CD4-positive, alpha-beta T cell treated with Interleukin-10 for 1 hour (primary cell): Measurements from ENCODE around the gene DEPP1.
A peak's percentile ranks its signal among the peaks of the same experiment; 100 is the strongest.

Source experiments
- DNase-seq: peaks from one replicate; pipeline ENCODE4 v3.0.0-alpha.2; 2020

The DEPP1 gene

DNA sequence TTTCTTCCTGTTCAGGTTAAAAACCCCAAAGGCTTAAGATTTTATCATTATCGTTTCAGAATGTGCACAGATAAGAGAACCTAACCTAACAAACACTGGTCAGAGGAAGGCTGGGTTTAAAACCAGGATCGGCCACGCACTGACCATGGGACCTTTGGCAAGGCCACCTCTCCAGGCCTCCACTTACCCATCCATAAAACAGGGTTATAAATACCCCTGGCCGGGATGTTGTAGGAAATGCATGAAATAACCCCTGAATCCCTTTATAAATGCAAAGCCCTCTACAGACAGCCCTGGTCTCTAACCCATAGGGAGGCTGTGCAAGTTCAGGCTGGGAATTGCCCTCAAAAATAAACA lies 418 bp downstream of the DEPP1 start:
- DNase-seq: no peak

DNA sequence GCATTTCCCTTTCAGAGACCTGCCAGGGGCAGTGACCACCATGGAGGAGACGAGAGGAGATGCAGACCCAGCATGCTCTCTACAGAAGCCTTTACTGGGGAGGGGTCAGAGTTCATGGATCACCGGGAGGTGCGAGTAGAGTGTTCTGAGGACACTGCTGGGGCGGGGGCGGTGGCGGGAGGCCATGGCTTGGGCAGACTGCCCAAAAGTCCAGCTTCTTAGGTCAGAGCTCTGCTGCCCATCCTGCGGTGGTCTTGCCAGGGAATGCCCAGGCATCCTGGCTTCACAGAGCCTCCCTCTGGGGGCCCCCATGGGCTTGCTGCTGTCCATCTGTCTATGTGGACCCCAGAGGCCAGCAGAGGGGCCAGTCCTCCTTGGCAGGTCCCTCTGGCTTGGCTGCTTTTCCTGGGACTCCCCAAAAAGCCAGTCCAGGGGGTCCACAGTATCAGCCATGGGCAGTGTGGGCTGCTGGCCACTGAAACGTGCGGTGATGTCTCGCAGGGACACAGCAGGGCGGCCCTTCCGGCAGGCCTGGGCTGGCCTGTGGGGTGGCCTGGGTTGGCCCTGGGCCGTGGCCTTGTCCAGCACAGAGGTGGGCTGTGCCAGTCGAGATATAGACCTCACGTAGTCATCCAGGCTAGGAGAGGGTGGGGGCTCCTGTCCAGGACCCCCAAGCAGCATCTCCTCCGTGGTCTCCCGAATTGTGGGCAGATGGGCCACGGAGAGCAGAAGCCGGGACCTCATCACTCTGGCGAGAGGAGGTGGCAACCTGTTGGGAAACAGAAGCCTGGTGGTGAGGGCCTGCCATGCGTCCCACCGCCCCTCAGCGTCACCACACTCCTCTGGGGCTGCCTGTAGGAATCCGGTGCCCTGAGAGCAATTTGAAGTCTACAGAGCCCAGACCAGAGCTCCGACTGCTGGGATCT lies 1.1 kb downstream of the DEPP1 start:
- no peak for DNase-seq

DNA sequence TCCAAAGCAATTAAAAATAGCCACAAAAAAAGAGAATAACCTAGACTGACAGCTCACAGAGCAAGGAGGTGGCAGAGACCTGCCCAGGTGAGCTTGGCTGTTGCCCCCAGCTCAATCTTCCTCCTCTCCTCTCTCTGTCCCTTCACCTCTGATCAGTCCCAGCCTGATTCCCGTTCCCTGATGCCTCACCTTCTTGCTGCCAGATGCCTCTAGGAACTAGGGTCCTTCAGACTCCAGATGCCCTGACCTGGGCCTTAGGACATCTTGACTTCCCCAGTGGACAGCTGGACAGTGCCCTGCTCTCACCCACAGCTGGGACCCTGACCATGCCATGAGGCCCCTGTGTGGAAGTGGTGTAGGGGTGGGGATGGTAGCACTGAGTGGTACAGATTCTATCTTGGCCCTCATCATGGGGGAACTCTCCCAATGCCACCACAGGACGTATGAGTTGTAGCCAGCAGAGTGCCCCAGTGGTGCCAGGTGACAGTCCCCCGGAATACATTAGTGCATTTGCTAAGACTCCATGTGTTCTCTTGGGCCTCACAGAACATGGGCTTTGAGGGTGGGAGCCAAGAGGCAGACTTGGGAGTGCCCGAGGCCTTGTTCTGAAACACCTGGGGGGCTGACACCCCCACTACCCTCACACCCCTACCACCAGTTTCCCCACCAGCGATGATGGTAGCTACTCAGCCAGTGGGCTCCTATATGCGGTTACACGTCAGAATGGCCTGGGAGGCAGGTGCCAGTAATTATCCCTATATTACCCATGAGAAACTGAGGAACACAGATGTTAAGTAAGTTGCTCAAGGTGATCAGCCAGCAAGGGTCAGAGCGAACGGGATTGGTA lies 2.0 kb downstream of the DEPP1 start:
- DNase-seq: no peak

DNA sequence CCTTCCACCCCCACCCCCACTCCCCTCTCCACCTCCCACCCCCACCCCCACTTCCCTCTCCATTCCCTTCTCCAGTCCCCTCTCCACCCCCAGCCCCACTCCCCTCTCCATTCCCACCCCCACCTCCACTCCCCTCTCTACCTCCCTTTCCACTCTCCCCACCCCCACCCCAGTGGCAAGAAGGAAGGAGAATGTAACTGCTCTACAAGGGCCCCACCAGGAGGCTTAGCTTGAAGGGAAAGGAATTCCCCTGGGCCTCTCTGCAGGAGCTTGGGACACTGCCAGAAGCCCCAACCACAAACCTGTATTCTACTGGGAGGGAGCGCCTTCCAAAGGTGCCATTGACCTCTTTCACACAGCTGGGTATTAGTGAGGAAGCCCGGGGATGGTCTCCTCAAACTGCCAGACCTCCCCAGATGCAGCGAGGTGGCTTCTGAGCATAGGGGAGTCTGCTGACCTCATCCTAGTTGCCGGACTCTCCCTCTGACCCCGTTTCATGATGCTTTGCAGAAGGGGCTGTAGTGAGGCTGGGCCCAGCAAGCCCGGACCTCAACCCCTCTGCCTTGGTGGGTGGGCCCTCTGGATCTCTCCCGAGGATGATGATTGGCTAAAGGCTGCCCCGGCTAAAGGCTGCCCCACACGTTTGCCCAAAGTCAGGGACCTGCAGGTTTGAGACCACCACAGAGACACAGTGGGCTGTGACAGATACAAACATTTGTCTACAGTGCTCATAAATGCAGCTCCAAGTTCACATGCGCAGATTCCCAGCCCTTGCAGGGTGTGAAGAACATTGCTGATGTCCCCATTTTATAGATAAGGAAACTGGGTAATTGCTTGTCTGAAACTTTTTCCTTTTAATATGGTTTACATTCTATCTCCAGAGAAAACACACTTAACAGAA lies 2.9 kb downstream of the DEPP1 start:
- DNase-seq: no peak

DNA sequence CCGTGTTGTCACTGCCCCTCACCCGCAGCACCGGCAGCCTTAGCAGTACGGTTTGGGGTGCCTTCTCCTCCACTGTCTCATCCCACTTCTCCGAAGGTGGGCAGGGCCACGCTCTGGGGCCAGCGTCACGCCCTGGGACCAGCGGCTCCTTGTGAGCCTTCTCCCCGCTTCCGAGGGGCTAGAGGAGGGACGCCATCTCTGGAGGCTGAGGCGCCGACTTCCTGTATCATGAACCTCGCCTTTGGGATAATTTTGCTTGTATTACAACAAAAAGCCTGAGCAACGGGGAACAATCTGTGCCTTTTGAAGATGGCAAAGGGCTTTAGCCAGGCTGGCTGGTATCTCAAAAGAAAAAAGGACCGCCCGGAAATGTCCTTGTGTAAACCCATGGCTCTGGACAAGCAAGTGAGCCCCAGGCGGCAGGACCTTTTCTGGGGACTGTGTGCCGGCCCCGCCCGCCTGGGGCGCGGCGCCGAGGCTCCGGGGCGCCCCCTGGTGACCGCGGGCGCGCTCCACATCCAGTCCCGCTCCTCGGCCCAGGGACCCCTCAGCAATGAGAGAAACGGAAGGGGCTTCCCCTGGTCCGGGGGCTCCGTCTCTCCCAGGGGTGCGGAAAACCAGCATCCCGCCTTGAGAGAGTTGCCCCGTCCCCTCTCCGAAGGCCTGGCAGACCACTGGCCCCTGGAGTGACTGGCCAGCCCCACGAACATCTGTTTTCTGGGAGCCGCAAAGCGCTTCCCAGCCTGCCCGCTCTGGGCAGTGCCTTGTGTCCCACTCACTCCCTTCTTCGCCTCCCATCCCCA lies 3.8 kb downstream of the DEPP1 start:
- DNase-seq: peak; percentile 71

DNA sequence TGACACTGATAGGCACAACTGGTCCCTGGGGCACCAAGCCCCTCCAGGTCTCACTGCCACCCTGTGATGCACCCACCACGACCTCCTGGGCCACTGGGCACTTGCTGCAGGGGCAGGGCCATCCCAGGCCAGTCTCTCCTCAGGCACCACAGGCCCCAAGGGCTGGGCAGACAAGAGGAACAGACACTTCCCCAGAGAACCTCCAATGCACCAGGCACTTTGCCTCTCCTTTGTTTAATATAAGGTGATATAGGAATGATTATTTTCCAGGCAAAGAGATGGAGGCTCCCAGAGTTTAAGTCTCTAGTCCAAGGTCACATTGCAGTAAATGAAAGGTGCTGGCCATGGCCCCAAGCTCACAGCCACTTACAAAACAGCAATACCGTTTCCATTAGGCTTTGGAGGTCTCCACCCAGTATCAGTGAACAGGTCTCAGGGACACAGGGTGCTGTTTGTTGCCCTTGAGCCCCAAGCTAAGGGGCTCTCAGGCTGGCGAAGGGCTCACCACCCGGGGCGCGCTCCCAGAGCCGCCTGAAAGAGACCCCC lies 4.5 kb downstream of the DEPP1 start:
- no peak for DNase-seq

DNA sequence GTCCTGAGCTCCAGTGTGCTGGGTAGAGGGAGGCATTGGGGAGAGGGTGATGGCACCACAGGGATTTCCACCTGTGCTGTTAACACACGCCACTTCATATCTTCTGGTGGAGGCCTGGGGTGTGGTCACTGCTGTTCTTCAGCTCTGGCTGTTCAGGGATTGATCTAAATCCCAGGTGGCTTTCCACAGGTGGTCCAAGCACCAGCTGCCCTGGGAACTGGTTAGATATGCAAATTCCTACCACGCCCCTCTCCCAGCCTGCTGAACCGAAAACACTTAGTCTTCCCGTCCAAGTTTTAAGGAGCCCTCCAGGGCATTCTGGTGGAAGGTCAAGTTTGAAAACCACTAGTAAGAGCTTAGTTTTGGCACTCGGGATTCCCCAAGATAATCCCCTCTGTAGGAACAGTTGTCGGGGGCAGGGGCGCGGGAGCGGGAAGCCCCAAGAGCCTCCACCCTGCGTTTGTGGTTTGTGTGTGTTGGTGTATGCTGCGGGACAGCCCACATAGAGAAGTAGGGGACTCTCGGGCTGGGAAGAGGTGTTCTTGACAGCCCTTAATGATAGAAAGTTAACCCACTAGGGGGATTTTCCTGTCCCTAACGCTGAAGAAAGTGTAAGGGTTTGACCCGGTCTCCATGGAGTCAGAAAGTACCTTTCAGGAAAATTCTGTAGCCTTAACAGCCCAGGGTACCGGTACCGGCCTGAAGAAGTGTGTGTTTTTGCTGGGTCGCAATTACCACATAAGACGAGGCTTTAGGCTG lies 5.1 kb downstream of the DEPP1 start:
- DNase-seq: no peak

DNA sequence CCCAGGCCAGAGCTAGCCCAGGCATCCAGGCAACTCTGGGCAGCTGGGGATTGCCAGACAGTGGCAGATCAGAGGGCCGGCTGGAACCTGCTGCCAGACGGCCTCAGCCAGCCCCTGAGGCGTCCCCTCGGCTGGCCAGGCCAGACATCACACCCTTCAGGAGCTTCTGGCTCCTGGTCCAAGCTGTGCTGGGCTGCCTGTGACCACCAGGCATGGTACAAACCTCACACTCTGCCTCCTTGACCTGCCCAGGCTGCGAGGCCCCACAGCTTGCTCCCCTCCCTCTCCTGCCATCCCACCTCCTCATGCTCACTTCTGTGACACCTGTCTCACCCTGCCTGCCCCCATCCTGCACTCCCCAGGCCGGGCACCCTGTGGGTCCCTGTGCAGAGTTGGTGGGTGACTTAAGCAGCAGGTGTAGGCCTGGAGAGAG lies 5.7 kb downstream of the DEPP1 start:
- no peak for DNase-seq

DNA sequence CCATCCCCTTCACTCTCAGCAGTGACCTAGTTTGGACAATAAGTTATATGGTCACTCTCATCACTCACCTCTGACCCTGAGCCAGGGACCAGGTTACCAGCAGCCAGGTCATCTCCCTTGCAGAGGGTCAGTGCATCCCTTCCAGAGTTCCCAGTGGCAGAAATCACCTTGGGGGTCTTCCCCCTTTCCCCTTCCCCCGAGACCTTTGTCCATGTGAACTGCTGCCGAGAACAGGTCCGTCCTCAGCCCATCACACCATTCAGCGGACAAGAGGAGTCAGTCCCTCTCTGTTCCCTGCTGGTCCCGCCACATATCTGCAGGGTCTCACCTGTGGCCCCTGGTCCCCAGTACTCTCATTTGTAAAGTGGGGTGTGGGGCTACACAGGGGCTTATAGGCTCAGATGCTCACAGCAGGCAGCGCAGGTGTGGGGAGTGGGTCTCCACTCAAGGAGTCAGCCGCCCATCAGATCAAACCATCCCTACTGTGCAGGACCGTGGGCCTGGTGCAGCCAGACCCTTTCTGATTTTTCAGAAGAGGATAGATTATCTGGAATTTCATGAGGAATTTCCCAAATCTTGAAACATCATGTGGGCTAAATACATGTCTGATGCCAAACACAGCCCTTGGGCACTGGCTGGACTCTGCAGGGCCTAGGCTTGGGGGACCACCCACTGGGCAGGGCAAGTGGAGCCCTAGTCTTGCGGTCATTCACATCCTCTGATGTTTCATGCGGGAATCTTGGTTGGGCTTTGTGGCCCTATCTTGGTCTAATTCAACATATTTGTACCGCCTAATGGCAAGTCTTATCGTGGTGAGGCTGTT lies 6.5 kb downstream of the DEPP1 start:
- DNase-seq: no peak

DNA sequence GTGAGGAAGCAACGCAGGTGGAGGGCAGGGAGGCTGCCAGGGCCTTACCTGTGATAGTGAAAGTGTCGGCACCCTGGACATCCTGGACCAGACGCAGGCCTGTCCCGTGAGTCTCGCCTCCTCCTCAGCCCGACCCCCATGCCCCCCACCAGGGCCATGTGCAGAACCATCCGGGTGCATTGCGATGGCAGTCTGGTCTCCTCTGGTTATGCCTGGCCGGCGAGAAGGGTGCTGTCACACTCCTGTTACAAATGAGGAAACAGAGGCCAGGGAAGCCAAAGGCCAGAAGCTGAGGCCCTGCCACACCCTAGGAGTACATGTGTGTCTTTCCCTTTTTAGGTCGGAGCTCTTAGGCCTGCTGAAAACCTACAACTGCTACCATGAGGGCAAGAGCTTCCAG lies 7.2 kb downstream of the DEPP1 start:
- DNase-seq: no peak

DNA sequence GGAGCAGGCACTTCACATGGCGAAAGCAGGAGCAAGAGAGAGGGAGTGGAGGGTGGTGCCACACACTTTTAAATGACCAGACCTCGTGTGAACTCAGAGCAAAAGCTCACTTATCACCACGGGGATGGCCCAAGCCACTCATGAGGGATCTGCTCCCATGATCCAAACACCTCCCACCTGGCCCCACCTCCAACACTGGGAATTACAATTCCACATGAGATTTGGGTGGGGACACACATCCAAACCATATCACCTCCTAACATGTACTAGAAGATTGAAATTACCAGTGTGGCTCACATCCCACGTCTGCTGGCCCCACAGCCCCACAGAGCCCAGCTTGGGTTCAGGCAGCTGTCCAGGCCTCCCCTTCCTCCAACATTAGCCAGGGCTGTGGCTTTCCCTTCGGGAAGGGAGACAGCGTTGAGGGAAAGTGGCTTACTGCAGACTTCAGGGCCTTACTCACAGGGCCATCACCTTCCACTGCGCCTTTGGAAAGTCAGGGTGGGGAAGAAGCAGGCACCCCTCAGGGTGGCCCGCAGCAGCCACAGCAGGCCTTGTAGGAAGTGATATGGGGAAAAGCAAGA lies 7.7 kb downstream of the DEPP1 start:
- DNase-seq: no peak

DNA sequence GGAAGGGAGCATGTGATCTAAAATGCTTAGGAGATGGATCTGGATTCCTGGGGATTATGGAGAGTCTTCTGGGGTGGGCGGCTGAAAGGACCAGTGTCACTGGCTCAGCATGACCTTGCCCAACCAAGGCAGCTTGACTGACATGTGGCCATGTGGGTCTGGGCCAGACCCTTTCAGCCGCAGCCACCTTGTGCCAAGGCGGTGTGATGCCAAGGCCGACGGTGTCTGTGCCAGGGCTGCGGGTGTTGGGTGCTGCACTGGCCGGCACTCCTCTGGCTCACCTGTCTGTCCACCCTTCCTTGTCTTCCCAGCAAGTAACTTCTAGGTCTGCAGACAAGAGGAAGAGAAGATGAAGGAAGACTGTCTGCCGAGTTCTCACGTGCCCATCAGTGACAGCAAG lies 8.8 kb downstream of the DEPP1 start:
- no peak for DNase-seq

DNA sequence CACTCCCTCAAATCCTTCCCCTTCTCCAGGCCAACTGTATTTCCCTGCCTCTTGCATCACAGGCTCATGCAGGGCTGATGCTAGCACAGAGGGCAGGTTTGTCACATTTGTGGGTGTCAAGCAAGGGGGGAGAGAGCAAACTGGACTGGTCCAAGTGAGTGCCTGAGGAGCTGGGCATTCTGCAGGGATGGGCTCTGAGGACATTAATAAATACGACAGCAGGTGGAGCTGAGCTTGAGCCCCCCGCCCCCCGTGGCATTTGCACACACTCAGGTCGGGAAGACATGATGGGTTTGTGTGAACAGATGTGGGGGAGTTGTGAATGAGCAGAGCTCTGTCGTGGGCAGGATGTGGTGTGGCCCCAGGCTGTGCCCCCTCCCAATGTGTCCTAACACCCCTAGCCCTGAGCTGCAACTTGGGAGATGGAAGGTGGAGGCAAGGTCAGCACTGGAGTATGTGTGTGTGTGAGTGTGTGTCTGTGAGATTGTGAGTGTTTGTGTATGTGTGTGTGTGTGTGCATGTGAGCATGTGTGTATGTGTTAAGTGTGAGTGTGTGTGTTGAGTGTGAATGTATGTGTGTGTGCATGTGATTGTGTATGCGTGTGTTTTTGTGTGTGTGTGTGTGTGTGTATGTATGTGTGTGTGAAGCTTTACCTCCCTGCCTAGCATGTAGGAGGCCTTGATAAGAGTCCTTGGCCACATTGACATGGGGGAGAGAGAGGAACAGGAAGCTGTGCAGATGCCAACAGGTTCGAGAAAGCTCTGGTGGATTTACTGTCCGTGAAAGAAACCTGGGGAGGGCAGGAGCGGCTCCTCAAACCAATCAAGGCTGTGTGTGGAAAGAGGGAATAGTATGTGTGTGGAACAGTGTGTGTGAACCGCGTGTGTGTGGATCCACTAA lies 9.9 kb downstream of the DEPP1 start:
- DNase-seq: peak; percentile 51

DNA sequence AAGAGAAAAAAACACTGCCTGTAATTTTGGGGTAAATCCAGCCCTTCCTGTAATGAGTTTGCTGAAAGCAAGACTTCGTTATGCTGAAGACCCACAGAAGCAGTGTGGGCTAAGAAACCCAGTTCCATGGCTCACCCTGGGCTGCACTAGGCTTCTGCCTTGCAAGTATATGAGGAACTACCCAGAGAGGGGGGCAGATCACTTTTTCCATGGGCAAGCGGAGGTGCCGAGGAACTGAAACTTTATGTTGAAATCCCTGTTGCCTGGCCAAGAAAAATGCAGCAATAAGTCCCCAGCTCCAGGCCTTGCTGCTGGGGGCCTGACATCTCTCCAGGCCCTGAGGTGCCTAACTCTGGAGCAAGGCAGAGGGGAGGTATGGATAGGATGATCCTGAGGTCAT lies 10.5 kb downstream of the DEPP1 start:
- peak; percentile 32 for DNase-seq

DNA sequence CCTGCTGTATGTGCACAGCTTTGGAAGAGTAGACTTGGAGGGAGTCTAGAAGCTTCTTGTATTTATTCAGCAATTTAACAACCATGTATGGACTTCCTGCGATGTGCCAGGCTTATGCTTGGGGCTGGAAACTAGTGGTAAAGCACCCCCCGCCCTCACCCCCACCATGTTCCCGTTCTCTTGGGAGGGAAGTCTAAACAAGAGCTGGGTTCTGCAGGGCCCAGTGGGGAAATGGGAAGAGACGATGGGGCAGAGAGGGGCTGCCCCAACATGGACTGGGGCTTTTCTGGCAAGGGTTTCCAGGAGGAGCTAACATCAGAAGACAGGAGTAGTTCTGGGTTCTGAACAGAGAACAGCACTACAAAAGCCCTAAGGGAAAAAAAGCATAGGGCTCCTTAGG lies 11.0 kb downstream of the DEPP1 start:
- DNase-seq: no peak

DNA sequence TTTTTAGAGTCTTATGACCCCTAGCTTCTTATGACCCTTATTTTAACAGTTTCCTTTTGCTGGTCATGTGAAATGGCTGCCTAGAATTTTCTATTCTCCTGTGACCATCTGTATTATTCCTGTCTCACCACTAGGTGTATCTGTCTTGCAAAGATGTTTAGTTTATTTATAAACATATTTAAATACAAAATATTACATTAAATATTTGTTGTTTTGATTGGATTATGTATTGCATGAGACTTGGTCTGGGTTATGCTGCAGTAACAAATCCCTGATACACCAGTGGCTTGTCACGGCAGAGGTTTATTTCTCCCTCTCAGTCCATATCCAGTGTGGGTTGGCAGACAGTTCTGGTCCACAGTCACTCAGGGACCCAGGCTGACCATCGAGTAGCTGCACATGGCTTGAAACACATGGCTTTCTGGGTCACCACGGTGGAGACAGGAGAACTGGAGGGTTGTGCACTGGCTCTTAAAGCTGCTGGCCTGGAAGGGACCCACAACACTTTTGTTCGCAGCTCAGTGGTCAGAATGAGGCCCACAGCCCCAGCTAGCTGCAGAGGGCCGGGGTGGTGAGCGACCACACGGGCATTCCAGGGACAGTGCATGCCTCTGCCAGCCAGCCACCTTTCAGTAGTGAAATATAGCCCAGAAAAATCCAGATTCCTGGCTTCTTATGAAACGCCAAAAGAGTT lies 11.6 kb downstream of the DEPP1 start:
- no peak for DNase-seq

DNA sequence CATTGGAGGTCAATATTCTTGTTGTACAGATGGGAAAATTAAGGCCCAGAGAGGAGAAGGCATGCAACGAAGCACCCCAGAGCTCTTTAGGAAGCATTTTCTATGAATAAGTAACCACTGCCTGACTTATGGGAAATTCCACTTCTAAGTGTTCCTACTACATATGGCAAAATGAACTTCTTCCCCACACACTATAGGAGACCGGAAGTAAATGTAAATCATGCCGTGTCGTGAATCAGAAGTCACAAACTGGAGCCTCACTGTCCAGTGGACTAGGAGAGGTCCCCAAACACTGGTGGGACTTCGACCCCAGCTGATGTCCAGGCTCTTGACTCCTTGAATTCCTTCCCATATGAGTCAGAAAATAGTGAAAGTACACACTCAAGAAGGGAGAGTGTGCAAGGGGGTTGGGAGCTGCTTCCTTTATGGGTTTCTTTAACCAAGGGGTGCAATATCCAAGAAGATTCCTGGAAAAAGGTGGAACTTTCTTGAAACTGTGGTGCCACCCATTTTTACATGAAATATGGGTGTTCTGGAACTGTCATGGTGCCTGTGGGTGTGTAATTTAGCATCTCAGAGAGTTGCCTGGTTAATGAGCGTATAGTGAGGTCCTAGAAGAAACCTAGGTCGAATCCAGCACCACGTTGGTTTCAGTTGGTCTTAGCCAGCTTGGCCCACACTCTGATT lies 12.3 kb downstream of the DEPP1 start:
- DNase-seq: no peak
